CD14-positive monocyte (primary cell): ENCODE results near the gene TBC1D19. TPM values are rescaled to one million over a fixed set of nuclear protein-coding genes. Genes with fewer than 3 reads are reported as not detected.

ENCODE experiments used
- DNase-seq, 3 donors: peaks; one replicate each; pipeline ENCODE4 v3.0.0-alpha.2; 2011 to 2022
- H2AFZ ChIP-seq: 2 replicates; pipeline ENCODE4 v1.6.0; 2012; ENCODE audit warnings: mild to moderate bottlenecking, low read depth, low read length, inconsistent platforms; ENCODE audit not compliant: insufficient read depth, poor library complexity, severe bottlenecking
- H3K27ac ChIP-seq, 2 donors: 1 replicate in 1 of 2; 2 replicates in 1 of 2; pipeline ENCODE4 v1.5.1; 2012 to 2013; ENCODE audit warnings: low read length in 2 of 2, control low read depth in 1 of 2, inconsistent platforms in 1 of 2, low read depth in 1 of 2, mild to moderate bottlenecking in 1 of 2
- H3K27me3 ChIP-seq, 2 donors: one replicate each; pipeline versions ENCODE4 v1.6.0 to v1.6.1; 2011 to 2013; ENCODE audit warnings: low read length in 2 of 2; ENCODE audit not compliant: control insufficient read depth in 2 of 2, insufficient read depth in 2 of 2
- H3K36me3 ChIP-seq, 2 donors: replicated peaks in 1 of 2; 1 replicate in 1 of 2; 2 replicates in 1 of 2; pipeline versions ENCODE4 v1.5.1 to v1.6.1; 2012 to 2013; ENCODE audit warnings: low read length in 2 of 2, control low read depth in 1 of 2, inconsistent platforms in 1 of 2, mild to moderate bottlenecking in 1 of 2; ENCODE audit not compliant: insufficient read depth in 2 of 2, control insufficient read depth in 1 of 2
- H3K4me1 ChIP-seq, 2 donors: 1 replicate in 1 of 2; 2 replicates in 1 of 2; pipeline versions ENCODE4 v1.5.1 to v1.6.1; 2012 to 2013; ENCODE audit warnings: low read length in 2 of 2, control low read depth in 1 of 2, inconsistent platforms in 1 of 2, mild to moderate bottlenecking in 1 of 2, moderate library complexity in 1 of 2; ENCODE audit not compliant: insufficient read depth in 2 of 2, control insufficient read depth in 1 of 2
- H3K4me2 ChIP-seq: replicated peaks from 2 replicates; pipeline ENCODE3; 2012; ENCODE audit warnings: low read length, moderate library complexity, mild to moderate bottlenecking; ENCODE audit not compliant: poor library complexity, severe bottlenecking; ENCODE audit errors: extremely low read depth
- H3K4me3 ChIP-seq, 3 experiments: fragments of 200-600 bp in 1 of 3; sonication (generic) in 1 of 3; replicated peaks in 1 of 3; 1 replicate in 2 of 3; 2 replicates in 1 of 3; pipeline ENCODE4 v1.5.1; 2011 to 2013; ENCODE audit warnings: low read length in 3 of 3, mild to moderate bottlenecking in 3 of 3, control low read depth in 2 of 3, low read depth in 2 of 3, inconsistent platforms in 1 of 3, moderate library complexity in 1 of 3
- H3K79me2 ChIP-seq: 2 replicates; pipeline ENCODE4 v1.6.0; 2012; ENCODE audit warnings: mild to moderate bottlenecking, control low read depth, inconsistent platforms, low read length, moderate library complexity; ENCODE audit not compliant: insufficient read depth
- H3K9ac ChIP-seq: 2 replicates; pipeline ENCODE4 v1.6.0; 2017; ENCODE audit warnings: low read length, mild to moderate bottlenecking; ENCODE audit not compliant: insufficient read depth, poor library complexity, severe bottlenecking
- H3K9me3 ChIP-seq, 2 donors: replicated peaks in 1 of 2; 1 replicate in 1 of 2; 2 replicates in 1 of 2; pipeline versions ENCODE4 v1.5.1 to v1.6.1; 2012 to 2013; ENCODE audit warnings: low read length in 2 of 2, control low read depth in 1 of 2; ENCODE audit not compliant: control insufficient read depth in 1 of 2, insufficient read depth in 1 of 2
- H4K20me1 ChIP-seq: 2 replicates; pipeline ENCODE4 v1.6.0; 2012; ENCODE audit warnings: mild to moderate bottlenecking, low read length, control low read depth, moderate library complexity; ENCODE audit not compliant: insufficient read depth
- H3K27ac Mint-ChIP-seq, 7 donors: one replicate each; pipeline ENCODE4 v1.8.0; 2020; ENCODE audit warnings: mild to moderate bottlenecking in 7 of 7, mixed read lengths in 7 of 7, moderate library complexity in 6 of 7, inconsistent platforms in 2 of 7
- H3K27me3 Mint-ChIP-seq, 3 donors: one replicate each; pipeline ENCODE4 v1.8.0; 2021 to 2022; ENCODE audit warnings: low read depth in 3 of 3, mild to moderate bottlenecking in 3 of 3, mixed read lengths in 3 of 3, moderate library complexity in 3 of 3, inconsistent platforms in 1 of 3
- H3K36me3 Mint-ChIP-seq, 2 donors: one replicate each; pipeline ENCODE4 v1.8.0; 2020; ENCODE audit warnings: mixed read lengths in 2 of 2, inconsistent platforms in 1 of 2, mild to moderate bottlenecking in 1 of 2
- H3K4me1 Mint-ChIP-seq: one replicate; pipeline ENCODE4 v1.8.0; 2020; ENCODE audit warnings: mild to moderate bottlenecking, mixed read lengths
- H3K4me3 Mint-ChIP-seq, 2 donors: one replicate each; pipeline ENCODE4 v1.8.0; 2020; ENCODE audit warnings: mild to moderate bottlenecking in 2 of 2, mixed read lengths in 2 of 2, moderate library complexity in 1 of 2
- H3K9me3 Mint-ChIP-seq, 7 donors: one replicate each; pipeline ENCODE4 v1.8.0; 2020 to 2022; ENCODE audit warnings: mixed read lengths in 7 of 7, mild to moderate bottlenecking in 6 of 7, moderate library complexity in 6 of 7, inconsistent platforms in 2 of 7
- WGBS: methylation state at CpG from one replicate; pipeline ENCODE4 v1.1.5; 2013; ENCODE audit warnings: missing lambda C conversion rate; ENCODE audit not compliant: insufficient coverage; 5-methylcytosine and 5-hydroxymethylcytosine counted together
- intact Hi-C, 2 donors: fragments of 100-400 bp; cut with micrococcal nuclease; formaldehyde crosslinking; loops; one replicate each; pipeline versions ENCODE4 v1.15.0 to v1.15.1; 2023
- polyA plus RNA-seq, 3 donors: library from polyadenylated mRNA; depleted of rRNA in 1 of 3; unstranded in 2 of 3; stranded (reverse) in 1 of 3; fragments of 300-500 nt in 2 of 3; fragments of >200 nt in 1 of 3; fragmentation: Illumina TruSeq in 2 of 3; gene quantifications; 1 replicate in 2 of 3; 2 replicates in 1 of 3; pipeline ENCODE4 v1.2.3, GENCODE V29; 2012 to 2021
- TF ChIP-seq, protein P1 (sequence below): fragments of 200-600 bp; IDR thresholded peaks from one replicate; pipeline ENCODE4 v1.8.0; 2022; ENCODE audit warnings: antibody characterized with exemption, mild to moderate bottlenecking

TBC1D19 gene
- polyA plus RNA-seq, 3 donors: 0.19 to 0.84 (median 0.33) TPM

DNA sequence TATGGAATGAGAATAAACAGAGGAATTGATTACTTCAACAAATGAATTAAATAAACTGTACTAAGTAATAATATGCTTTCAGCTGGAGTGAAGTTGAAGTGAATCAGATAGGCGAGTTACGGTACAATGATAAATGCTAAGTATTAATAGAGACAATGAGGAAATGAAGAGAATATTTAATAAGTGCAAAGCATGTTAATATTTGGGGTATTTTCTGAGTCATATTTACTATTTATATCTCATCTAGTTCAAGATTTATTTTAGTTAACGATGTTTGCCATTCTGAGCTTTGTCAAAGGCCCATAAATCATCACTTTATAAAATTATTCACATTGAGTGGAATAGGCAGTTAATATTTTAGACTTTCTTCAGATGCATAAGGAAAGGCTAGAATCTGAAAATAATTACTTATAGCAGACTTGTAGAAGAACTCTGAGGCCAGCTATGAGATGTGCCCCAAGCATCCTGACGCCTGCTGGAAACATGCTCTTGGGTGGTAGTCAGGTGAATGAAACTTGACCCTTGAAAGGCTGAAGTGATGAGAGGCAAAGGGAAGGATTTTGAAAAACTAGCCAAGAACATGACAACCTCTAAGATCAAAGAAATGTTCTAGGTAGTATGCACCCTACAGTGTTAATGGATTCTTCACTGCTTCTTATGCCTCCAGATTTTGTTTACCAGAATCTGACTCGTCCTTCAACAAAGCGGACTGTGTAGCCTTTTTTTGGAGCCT is 142.9 kb downstream of the TBC1D19 start:
- no peak overlapping the region for H3K9ac ChIP-seq
- TF ChIP-seq, protein P1, sequence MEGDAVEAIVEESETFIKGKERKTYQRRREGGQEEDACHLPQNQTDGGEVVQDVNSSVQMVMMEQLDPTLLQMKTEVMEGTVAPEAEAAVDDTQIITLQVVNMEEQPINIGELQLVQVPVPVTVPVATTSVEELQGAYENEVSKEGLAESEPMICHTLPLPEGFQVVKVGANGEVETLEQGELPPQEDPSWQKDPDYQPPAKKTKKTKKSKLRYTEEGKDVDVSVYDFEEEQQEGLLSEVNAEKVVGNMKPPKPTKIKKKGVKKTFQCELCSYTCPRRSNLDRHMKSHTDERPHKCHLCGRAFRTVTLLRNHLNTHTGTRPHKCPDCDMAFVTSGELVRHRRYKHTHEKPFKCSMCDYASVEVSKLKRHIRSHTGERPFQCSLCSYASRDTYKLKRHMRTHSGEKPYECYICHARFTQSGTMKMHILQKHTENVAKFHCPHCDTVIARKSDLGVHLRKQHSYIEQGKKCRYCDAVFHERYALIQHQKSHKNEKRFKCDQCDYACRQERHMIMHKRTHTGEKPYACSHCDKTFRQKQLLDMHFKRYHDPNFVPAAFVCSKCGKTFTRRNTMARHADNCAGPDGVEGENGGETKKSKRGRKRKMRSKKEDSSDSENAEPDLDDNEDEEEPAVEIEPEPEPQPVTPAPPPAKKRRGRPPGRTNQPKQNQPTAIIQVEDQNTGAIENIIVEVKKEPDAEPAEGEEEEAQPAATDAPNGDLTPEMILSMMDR: no peak
- Mint-ChIP-seq H3K27me3 (peaks cover 0 to 3% (median 0%) of the 10 kb centered on the region in 3 donors), H3K9me3 (no peaks in the 10 kb centered on the region), H3K4me1 (peaks cover 6% of the 10 kb centered on the region), H3K36me3 (peaks cover 0 to 3% of the 10 kb centered on the region in 2 donors), H3K4me3 (no peak overlapping the region), H3K27ac (no peak overlapping the region)
- H3K4me1 ChIP-seq: no peaks in the 10 kb centered on the region
- no peaks in the 10 kb centered on the region for H3K79me2 ChIP-seq
- H3K4me2 ChIP-seq: no peak overlapping the region
- H3K36me3 ChIP-seq: no peaks in the 10 kb centered on the region
- intact Hi-C loops: no loop called here
- no peak for DNase-seq
- WGBS: 93% methylated on average over 3 of the region's 6 CpGs
- H3K27ac ChIP-seq: no peak overlapping the region
- H3K9me3 ChIP-seq: no peaks in the 10 kb centered on the region
- no peak overlapping the region for H2AFZ ChIP-seq
- no peaks in the 10 kb centered on the region for H3K27me3 ChIP-seq
- H4K20me1 ChIP-seq: no peaks in the 10 kb centered on the region
- no peak overlapping the region for H3K4me3 ChIP-seq

DNA sequence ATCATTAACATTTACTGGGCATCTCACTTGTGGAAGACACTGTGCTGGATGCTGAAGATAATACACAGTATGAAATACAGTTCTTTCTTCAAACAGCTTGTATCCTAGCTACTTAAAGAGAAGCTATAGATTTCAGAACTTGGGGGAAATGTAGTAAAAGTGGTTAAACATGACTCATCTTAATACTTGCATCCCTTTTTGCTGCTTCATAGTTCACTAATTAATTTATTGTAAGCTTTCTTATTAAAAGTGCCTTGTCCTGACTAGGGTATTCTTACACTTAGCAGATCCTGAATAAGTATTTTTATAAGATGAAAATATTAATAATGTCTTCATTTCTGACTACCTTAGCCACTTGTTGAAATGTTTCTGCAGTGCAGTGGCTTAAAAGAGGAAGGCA is 144.0 kb downstream of the TBC1D19 start:
- no peaks in the 10 kb centered on the region for H4K20me1 ChIP-seq
- TF ChIP-seq, protein P1: no peak
- no peak overlapping the region for H3K4me2 ChIP-seq
- H3K27ac Mint-ChIP-seq: no peak overlapping the region
- no peak overlapping the region for H3K9ac ChIP-seq
- no peaks in the 10 kb centered on the region for H3K4me1 ChIP-seq
- intact Hi-C loops: no loop called here
- DNase-seq: no peak
- no peaks in the 10 kb centered on the region for H3K79me2 ChIP-seq
- H3K9me3 ChIP-seq: no peaks in the 10 kb centered on the region
- peaks cover 6% of the 10 kb centered on the region for H3K4me1 Mint-ChIP-seq
- H3K4me3 Mint-ChIP-seq: no peak overlapping the region
- no peak overlapping the region for H2AFZ ChIP-seq
- no peak overlapping the region for H3K4me3 ChIP-seq
- H3K27me3 ChIP-seq: no peaks in the 10 kb centered on the region
- H3K36me3 ChIP-seq: no peaks in the 10 kb centered on the region
- H3K27ac ChIP-seq: no peak overlapping the region
- H3K36me3 Mint-ChIP-seq: peaks cover 0 to 3% of the 10 kb centered on the region in 2 donors
- peaks cover 0 to 3% (median 0%) of the 10 kb centered on the region in 3 donors for H3K27me3 Mint-ChIP-seq
- peaks cover 0 to 2% (median 0%) of the 10 kb centered on the region in 7 donors for H3K9me3 Mint-ChIP-seq
